ENCODE data around the gene TRPT1. TPM values are rescaled to one million over a fixed set of nuclear protein-coding genes. Genes with fewer than 3 reads are reported as not detected.

Gene TRPT1
- total RNA-seq, 1 donor from 2014 or later: 39.0 TPM

- no peak for DNase-seq
- H3K36me3 Mint-ChIP-seq (ENCODE audit: unreplicated experiment): no peaks in the 10 kb centered on the region
- TF ChIP-seq CTCF (IDR thresholded peaks at IDR 0.05; ENCODE audit: partially characterized antibody, unreplicated experiment): no peak
- no peak overlapping the region for H3K4me3 Mint-ChIP-seq (ENCODE audit: unreplicated experiment)
- peaks cover 4% of the 10 kb centered on the region for H3K9me3 Mint-ChIP-seq (ENCODE audit: unreplicated experiment)
- peak overlapping the region; percentile 80 for H3K27ac Mint-ChIP-seq (ENCODE audit: unreplicated experiment)
- H3K4me1 Mint-ChIP-seq (ENCODE audit: low read depth, unreplicated experiment): peaks cover 10% of the 10 kb centered on the region
- H3K27me3 Mint-ChIP-seq (ENCODE audit: unreplicated experiment): peaks cover 5% of the 10 kb centered on the region
Measured at GRCh38 chr11:64204080-64204440, 21.9 kb downstream of the TRPT1 start.

GRCh38 chr11:64203421-64204079, 22.4 kb downstream of the TRPT1 start:
- peaks cover 4% of the 10 kb centered on the region for H3K9me3 Mint-ChIP-seq (ENCODE audit: unreplicated experiment)
- peaks cover 10% of the 10 kb centered on the region for H3K4me1 Mint-ChIP-seq (ENCODE audit: low read depth, unreplicated experiment)
- no peak overlapping the region for H3K4me3 Mint-ChIP-seq (ENCODE audit: unreplicated experiment)
- H3K36me3 Mint-ChIP-seq (ENCODE audit: unreplicated experiment): no peaks in the 10 kb centered on the region
- H3K27ac Mint-ChIP-seq (ENCODE audit: unreplicated experiment): peak overlapping the region; percentile 68
- DNase-seq: no peak
- TF ChIP-seq CTCF (IDR thresholded peaks at IDR 0.05; ENCODE audit: partially characterized antibody, unreplicated experiment): no peak
- peaks cover 2% of the 10 kb centered on the region for H3K27me3 Mint-ChIP-seq (ENCODE audit: unreplicated experiment)

- H3K27me3 Mint-ChIP-seq (ENCODE audit: unreplicated experiment): peaks cover 2% of the 10 kb centered on the region
- no peak overlapping the region for H3K27ac Mint-ChIP-seq (ENCODE audit: unreplicated experiment)
- no peaks in the 10 kb centered on the region for H3K36me3 Mint-ChIP-seq (ENCODE audit: unreplicated experiment)
- no peak for DNase-seq
- peaks cover 4% of the 10 kb centered on the region for H3K9me3 Mint-ChIP-seq (ENCODE audit: unreplicated experiment)
- no peak for TF ChIP-seq CTCF (IDR thresholded peaks at IDR 0.05; ENCODE audit: partially characterized antibody, unreplicated experiment)
- H3K4me3 Mint-ChIP-seq (ENCODE audit: unreplicated experiment): no peak overlapping the region
- H3K4me1 Mint-ChIP-seq (ENCODE audit: low read depth, unreplicated experiment): peaks cover 10% of the 10 kb centered on the region
Measured at GRCh38 chr11:64202992-64203391, 23.0 kb downstream of the TRPT1 start.

- Mint-ChIP-seq H3K36me3 (ENCODE audit: unreplicated experiment) (no peaks in the 10 kb centered on the region), H3K4me1 (ENCODE audit: low read depth, unreplicated experiment) (peaks cover 10% of the 10 kb centered on the region), H3K27me3 (ENCODE audit: unreplicated experiment) (peaks cover 2% of the 10 kb centered on the region), H3K27ac (ENCODE audit: unreplicated experiment) (peak overlapping the region; percentile 31), H3K4me3 (ENCODE audit: unreplicated experiment) (no peak overlapping the region), H3K9me3 (ENCODE audit: unreplicated experiment) (peaks cover 4% of the 10 kb centered on the region)
- TF ChIP-seq CTCF (IDR thresholded peaks at IDR 0.05; ENCODE audit: partially characterized antibody, unreplicated experiment): no peak
- no peak for DNase-seq
Measured at GRCh38 chr11:64201543-64201942, 24.4 kb downstream of the TRPT1 start.

GRCh38 chr11:64198511-64198910, 27.5 kb downstream of the TRPT1 start:
- Mint-ChIP-seq H3K27me3 (ENCODE audit: unreplicated experiment) (no peaks in the 10 kb centered on the region), H3K4me3 (ENCODE audit: unreplicated experiment) (no peak overlapping the region), H3K36me3 (ENCODE audit: unreplicated experiment) (no peaks in the 10 kb centered on the region), H3K9me3 (ENCODE audit: unreplicated experiment) (peaks cover 2% of the 10 kb centered on the region), H3K4me1 (ENCODE audit: low read depth, unreplicated experiment) (peaks cover 2% of the 10 kb centered on the region), H3K27ac (ENCODE audit: unreplicated experiment) (no peak overlapping the region)
- DNase-seq: no peak
- TF ChIP-seq CTCF (IDR thresholded peaks at IDR 0.05; ENCODE audit: partially characterized antibody, unreplicated experiment): no peak

All from glutamatergic neuron (in vitro differentiated cells).